ENCODE measurements around the gene TAF4.
A peak's percentile ranks its signal among the peaks of the same experiment; 100 is the strongest.

Gene TAF4

DNA sequence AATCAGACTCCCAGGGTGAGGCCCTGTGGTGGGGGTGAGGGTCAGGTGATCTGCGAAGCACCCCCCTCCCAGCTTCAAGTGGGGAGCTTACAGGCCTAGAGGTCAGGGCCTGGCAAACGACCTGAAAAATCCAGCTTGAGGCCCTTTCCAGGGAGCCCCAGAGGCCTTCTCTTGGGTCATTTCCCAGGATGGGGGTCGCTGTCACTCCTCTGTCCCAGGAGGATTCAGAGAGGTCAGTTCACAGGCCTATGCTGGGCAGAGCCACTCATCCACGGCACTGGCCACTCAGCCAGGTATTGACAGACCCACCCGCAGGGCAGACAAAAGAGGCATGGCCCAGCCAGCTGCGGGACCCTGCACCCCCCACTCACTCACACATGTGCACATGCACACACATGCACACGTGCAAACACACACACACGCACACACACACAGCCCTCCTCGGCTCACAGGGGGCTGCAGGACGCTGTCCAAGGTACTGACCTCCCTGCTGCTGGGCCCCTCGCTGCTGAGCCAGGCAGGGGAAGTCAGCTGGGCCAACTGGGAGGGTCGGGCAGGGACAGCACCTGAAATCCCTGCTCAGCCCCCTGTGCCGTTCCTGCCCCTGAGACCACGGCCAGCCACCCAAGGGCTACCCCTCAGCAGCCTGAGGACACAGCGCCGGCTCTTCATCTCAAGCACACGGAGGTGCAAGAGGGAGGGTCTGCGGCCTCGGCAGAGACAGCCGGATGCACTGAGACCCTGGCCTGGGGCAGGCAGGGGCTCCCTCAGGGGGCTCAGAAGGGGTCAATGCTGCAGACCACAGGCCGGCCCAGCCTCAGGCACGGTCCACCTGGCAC lies 113.8 kb downstream of the TAF4 start:
- Histone ChIP-seq H3K36me3 (ENCODE audit: control insufficient read depth in 2 of 2, insufficient read depth in 1 of 2, low read length in 2 of 2) (no peaks in the 10 kb centered on the region), H3K9me3 (ENCODE audit: control insufficient read depth, insufficient read depth, low read depth, low read length) (no peaks in the 10 kb centered on the region), H3K27ac (ENCODE audit: extremely low read depth, low read depth, low read length) (no peak overlapping the region), H3K4me1 (ENCODE audit: control insufficient read depth, insufficient read depth, low read length) (peaks cover 15% of the 10 kb centered on the region), H3K4me3 (ENCODE audit: low read depth, low read length) (no peak overlapping the region)
- ChIA-PET POLR2A (no interaction called here), CTCF (no interaction called here)
- TF ChIP-seq, protein P1, sequence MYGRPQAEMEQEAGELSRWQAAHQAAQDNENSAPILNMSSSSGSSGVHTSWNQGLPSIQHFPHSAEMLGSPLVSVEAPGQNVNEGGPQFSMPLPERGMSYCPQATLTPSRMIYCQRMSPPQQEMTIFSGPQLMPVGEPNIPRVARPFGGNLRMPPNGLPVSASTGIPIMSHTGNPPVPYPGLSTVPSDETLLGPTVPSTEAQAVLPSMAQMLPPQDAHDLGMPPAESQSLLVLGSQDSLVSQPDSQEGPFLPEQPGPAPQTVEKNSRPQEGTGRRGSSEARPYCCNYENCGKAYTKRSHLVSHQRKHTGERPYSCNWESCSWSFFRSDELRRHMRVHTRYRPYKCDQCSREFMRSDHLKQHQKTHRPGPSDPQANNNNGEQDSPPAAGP (tag by site-specific recombination; IDR thresholded peaks at IDR 0.05) = no peak
- TF ChIP-seq ZNF623 (tag by site-specific recombination; IDR thresholded peaks at IDR 0.05) (no peak), ZNF658 (tag by site-specific recombination; IDR thresholded peaks at IDR 0.05) (no peak), GLIS2 (tag by site-specific recombination; IDR thresholded peaks at IDR 0.05) (peak; percentile 33; the same call in 1 of the 2 replicates), ZNF394 (tag by site-specific recombination; IDR thresholded peaks at IDR 0.05; ENCODE audit: borderline replicate concordance) (no peak)
- TF ChIP-seq, protein P2, sequence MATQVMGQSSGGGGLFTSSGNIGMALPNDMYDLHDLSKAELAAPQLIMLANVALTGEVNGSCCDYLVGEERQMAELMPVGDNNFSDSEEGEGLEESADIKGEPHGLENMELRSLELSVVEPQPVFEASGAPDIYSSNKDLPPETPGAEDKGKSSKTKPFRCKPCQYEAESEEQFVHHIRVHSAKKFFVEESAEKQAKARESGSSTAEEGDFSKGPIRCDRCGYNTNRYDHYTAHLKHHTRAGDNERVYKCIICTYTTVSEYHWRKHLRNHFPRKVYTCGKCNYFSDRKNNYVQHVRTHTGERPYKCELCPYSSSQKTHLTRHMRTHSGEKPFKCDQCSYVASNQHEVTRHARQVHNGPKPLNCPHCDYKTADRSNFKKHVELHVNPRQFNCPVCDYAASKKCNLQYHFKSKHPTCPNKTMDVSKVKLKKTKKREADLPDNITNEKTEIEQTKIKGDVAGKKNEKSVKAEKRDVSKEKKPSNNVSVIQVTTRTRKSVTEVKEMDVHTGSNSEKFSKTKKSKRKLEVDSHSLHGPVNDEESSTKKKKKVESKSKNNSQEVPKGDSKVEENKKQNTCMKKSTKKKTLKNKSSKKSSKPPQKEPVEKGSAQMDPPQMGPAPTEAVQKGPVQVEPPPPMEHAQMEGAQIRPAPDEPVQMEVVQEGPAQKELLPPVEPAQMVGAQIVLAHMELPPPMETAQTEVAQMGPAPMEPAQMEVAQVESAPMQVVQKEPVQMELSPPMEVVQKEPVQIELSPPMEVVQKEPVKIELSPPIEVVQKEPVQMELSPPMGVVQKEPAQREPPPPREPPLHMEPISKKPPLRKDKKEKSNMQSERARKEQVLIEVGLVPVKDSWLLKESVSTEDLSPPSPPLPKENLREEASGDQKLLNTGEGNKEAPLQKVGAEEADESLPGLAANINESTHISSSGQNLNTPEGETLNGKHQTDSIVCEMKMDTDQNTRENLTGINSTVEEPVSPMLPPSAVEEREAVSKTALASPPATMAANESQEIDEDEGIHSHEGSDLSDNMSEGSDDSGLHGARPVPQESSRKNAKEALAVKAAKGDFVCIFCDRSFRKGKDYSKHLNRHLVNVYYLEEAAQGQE (tag by site-specific recombination; IDR thresholded peaks at IDR 0.05) = peak; percentile 99
- TF ChIP-seq, protein P3, sequence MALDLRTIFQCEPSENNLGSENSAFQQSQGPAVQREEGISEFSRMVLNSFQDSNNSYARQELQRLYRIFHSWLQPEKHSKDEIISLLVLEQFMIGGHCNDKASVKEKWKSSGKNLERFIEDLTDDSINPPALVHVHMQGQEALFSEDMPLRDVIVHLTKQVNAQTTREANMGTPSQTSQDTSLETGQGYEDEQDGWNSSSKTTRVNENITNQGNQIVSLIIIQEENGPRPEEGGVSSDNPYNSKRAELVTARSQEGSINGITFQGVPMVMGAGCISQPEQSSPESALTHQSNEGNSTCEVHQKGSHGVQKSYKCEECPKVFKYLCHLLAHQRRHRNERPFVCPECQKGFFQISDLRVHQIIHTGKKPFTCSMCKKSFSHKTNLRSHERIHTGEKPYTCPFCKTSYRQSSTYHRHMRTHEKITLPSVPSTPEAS (tag by site-specific recombination; IDR thresholded peaks at IDR 0.05) = peak; percentile 82
- TF ChIP-seq, protein P4, sequence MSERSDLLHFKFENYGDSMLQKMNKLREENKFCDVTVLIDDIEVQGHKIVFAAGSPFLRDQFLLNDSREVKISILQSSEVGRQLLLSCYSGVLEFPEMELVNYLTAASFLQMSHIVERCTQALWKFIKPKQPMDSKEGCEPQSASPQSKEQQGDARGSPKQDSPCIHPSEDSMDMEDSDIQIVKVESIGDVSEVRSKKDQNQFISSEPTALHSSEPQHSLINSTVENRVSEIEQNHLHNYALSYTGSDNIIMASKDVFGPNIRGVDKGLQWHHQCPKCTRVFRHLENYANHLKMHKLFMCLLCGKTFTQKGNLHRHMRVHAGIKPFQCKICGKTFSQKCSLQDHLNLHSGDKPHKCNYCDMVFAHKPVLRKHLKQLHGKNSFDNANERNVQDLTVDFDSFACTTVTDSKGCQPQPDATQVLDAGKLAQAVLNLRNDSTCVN (tag by site-specific recombination; optimal IDR thresholded peaks at IDR 0.05) = peak; percentile 16

DNA sequence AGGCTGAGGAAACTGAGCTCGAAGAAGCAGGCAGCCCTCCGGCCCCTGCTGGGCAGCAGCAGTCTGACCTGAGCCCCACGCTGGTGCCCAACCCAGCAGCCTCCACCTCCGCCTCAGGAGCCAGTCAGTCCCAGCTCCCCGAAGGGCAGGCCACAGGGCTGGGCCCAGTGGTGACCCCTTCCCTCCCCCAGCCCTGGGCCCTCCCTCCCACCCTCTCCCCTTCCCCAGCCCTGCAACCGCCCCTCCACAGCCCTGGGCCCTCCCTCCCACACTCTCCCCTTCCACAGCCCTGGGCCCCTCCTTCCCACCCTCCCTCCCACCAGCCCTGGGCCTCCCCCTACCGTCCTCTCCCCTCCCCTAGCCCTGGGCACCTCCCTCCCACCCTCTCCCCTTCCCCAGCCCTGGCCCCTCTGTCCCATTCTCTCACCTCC lies 115.0 kb downstream of the TAF4 start:
- CTCF ChIA-PET = interaction anchor here (0.6 kb wide), 1 partner anchor 649 kb away, joined by 3 read pairs; no protein-coding TSS in a partner anchor
- Histone ChIP-seq H3K27ac (ENCODE audit: extremely low read depth, low read depth, low read length) (no peak overlapping the region), H3K4me3 (ENCODE audit: low read depth, low read length) (no peak overlapping the region), H3K36me3 (ENCODE audit: control insufficient read depth in 2 of 2, insufficient read depth in 1 of 2, low read length in 2 of 2) (no peaks in the 10 kb centered on the region), H3K9me3 (ENCODE audit: control insufficient read depth, insufficient read depth, low read depth, low read length) (no peaks in the 10 kb centered on the region), H3K4me1 (ENCODE audit: control insufficient read depth, insufficient read depth, low read length) (peaks cover 7% of the 10 kb centered on the region; the same call in 1 of the 2 replicates)
- TF ChIP-seq ZNF292 (tag by site-specific recombination; IDR thresholded peaks at IDR 0.05; ENCODE audit: borderline replicate concordance, low read depth) = no peak
- TF ChIP-seq FEZF1 (tag by site-specific recombination; IDR thresholded peaks at IDR 0.05) = no peak
- TF ChIP-seq, protein P5, sequence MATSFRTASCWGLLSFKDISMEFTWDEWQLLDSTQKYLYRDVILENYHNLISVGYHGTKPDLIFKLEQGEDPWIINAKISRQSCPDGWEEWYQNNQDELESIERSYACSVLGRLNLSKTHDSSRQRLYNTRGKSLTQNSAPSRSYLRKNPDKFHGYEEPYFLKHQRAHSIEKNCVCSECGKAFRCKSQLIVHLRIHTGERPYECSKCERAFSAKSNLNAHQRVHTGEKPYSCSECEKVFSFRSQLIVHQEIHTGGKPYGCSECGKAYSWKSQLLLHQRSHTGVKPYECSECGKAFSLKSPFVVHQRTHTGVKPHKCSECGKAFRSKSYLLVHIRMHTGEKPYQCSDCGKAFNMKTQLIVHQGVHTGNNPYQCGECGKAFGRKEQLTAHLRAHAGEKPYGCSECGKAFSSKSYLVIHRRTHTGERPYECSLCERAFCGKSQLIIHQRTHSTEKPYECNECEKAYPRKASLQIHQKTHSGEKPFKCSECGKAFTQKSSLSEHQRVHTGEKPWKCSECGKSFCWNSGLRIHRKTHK (tag by site-specific recombination; IDR thresholded peaks at IDR 0.05) = no peak
- TF ChIP-seq ZNF768 (tag by site-specific recombination; IDR thresholded peaks at IDR 0.05) = no peak
- no peak for TF ChIP-seq HOXA7 (CRISPR knock-in tag; IDR thresholded peaks at IDR 0.05; ENCODE audit: borderline replicate concordance)
- TF ChIP-seq ZNF366 (tag by site-specific recombination; conservative IDR thresholded peaks at IDR 0.05) = no peak
- TF ChIP-seq ZNF184 (tag by site-specific recombination; IDR thresholded peaks at IDR 0.05) = no peak
- TF ChIP-seq EGR2 (tag by site-specific recombination; IDR thresholded peaks at IDR 0.05; ENCODE audit: low read depth) = no peak
- TF ChIP-seq ZNF335 (tag by site-specific recombination; conservative IDR thresholded peaks at IDR 0.05) = no peak
- no peak for TF ChIP-seq ZNF785 (tag by site-specific recombination; IDR thresholded peaks at IDR 0.05)
- TF ChIP-seq ZNF19 (tag by site-specific recombination; IDR thresholded peaks at IDR 0.05; ENCODE audit: low read depth) = no peak
- no peak for TF ChIP-seq ZNF341 (tag by site-specific recombination; IDR thresholded peaks at IDR 0.05; ENCODE audit: low read depth)
- TF ChIP-seq ZNF175 (tag by site-specific recombination; IDR thresholded peaks at IDR 0.05) = no peak
- no peak for TF ChIP-seq ZSCAN30 (tag by site-specific recombination; IDR thresholded peaks at IDR 0.05)
- no peak for TF ChIP-seq HOXD13 (CRISPR knock-in tag; IDR thresholded peaks at IDR 0.05; ENCODE audit: borderline replicate concordance)
- no peak for TF ChIP-seq KLF1 (tag by site-specific recombination; IDR thresholded peaks at IDR 0.05)
- POLR2A ChIA-PET = no interaction called here

Data from HEK293 (cell line).